ENCODE results near the gene TFIP11. TPM values are rescaled to one million over a fixed set of nuclear protein-coding genes. Genes with fewer than 3 reads are reported as not detected.

TFIP11 gene
- total and polyA plus RNA-seq, 2 of the 13 experiments (the other 11 are each of a cell fraction or from before 2014, with no cell fraction given), result 15.4 to 22.8 TPM

DNA sequence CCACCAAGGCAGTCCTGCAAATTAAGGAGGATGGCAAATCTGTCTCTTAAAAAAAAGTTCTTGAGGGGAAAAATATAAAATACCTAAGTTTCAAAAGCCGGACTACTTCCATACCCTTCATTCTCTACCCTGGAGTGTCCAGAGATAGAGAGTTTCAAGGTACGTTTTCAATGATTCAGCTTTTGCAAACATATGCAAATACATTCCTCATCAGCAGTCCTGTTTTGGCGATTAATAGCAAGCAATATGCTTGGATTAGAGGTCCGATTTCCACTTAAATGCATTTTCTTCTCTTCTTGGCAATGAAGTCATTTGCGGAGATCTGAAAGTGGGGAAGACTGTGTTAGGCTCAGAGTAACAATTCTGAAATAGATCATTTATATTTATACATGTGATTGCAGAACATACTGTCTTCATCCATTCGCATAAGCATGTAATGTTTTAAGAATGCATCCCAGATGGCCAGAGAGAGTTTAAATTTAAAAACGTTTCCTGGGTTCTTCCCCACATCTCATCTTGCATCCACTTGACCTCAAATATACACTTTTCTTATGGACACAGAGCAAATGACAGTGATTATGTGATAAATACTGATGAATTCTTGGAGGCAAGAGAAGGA, 13.8 kb upstream of the TFIP11 start:
- DNase-seq (ENCODE audit: low spot score), result no peak
- no peaks in the 10 kb centered on the region for H3K79me2 ChIP-seq (ENCODE audit: insufficient read depth, low read length)
- no peak overlapping the region for H3K9ac ChIP-seq (ENCODE audit: insufficient read depth, low read depth, low read length)
- no peak overlapping the region for H3K4me3 ChIP-seq (replicated peaks in 1 of 3; ENCODE audit: insufficient read depth in 1 of 3, low read depth in 2 of 3, low read length in 3 of 3)
- no peaks in the 10 kb centered on the region for H3K9me3 ChIP-seq (ENCODE audit: low read length)
- ATAC-seq, result no peak
- TF ChIP-seq ATF7 (IDR thresholded peaks at IDR 0.05) (no peak), ATF7 (CRISPR knock-in tag; IDR thresholded peaks at IDR 0.05) (no peak), MIXL1 (CRISPR knock-in tag; IDR thresholded peaks at IDR 0.05) (no peak), TRAFD1 (CRISPR knock-in tag; IDR thresholded peaks at IDR 0.05; ENCODE audit: borderline replicate concordance) (no peak), ZNF12 (CRISPR knock-in tag; IDR thresholded peaks at IDR 0.05) (no peak), ZNF7 (CRISPR knock-in tag; IDR thresholded peaks at IDR 0.05) (no peak), KLF16 (CRISPR knock-in tag; IDR thresholded peaks at IDR 0.05) (no peak), ZSCAN5A (CRISPR knock-in tag; IDR thresholded peaks at IDR 0.05; ENCODE audit: borderline replicate concordance) (no peak), YEATS4 (CRISPR knock-in tag; IDR thresholded peaks at IDR 0.05; ENCODE audit: borderline replicate concordance) (no peak), ZNF138 (CRISPR knock-in tag; IDR thresholded peaks at IDR 0.05; ENCODE audit: low read depth) (no peak), ZNF768 (CRISPR knock-in tag; IDR thresholded peaks at IDR 0.05) (no peak), CC2D1A (CRISPR knock-in tag; IDR thresholded peaks at IDR 0.05) (no peak), GFI1 (CRISPR knock-in tag; IDR thresholded peaks at IDR 0.05; ENCODE audit: borderline replicate concordance) (no peak), TCF7 (IDR thresholded peaks at IDR 0.05; ENCODE audit: low read depth) (no peak), CREB3 (CRISPR knock-in tag; IDR thresholded peaks at IDR 0.05) (no peak), ZNF577 (CRISPR knock-in tag; IDR thresholded peaks at IDR 0.05; ENCODE audit: borderline replicate concordance, low read depth) (no peak), HNF4A (CRISPR knock-in tag; IDR thresholded peaks at IDR 0.05) (no peak), ZNF274 (CRISPR knock-in tag; IDR thresholded peaks at IDR 0.05) (no peak)
- TF ChIP-seq, protein P1, sequence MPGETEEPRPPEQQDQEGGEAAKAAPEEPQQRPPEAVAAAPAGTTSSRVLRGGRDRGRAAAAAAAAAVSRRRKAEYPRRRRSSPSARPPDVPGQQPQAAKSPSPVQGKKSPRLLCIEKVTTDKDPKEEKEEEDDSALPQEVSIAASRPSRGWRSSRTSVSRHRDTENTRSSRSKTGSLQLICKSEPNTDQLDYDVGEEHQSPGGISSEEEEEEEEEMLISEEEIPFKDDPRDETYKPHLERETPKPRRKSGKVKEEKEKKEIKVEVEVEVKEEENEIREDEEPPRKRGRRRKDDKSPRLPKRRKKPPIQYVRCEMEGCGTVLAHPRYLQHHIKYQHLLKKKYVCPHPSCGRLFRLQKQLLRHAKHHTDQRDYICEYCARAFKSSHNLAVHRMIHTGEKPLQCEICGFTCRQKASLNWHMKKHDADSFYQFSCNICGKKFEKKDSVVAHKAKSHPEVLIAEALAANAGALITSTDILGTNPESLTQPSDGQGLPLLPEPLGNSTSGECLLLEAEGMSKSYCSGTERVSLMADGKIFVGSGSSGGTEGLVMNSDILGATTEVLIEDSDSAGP (CRISPR knock-in tag; IDR thresholded peaks at IDR 0.05; ENCODE audit: borderline replicate concordance), result no peak
- H2AFZ ChIP-seq (ENCODE audit: low read length), result no peak overlapping the region
- H3K27ac ChIP-seq (ENCODE audit: extremely low read length, insufficient read depth, low read length), result no peak overlapping the region
- no TSS peak for BruUV-seq (replicated peaks)
- peaks cover 1 to 10% of the 10 kb centered on the region in 2 experiments; a peak in 2 of 5 replicates for H3K36me3 ChIP-seq (replicated peaks in 1 of 2; ENCODE audit: control insufficient read depth in 1 of 2, insufficient read depth in 2 of 2, low read length in 2 of 2)
- in situ Hi-C loops (cut with HindIII; ENCODE audit: extremely low pct_ligation_motif_present, low pct_unique_long_range_greater_than_20kb), result no loop called here
- H3K4me2 ChIP-seq (ENCODE audit: low read depth, low read length), result no peak overlapping the region
- H3K27me3 ChIP-seq (ENCODE audit: control insufficient read depth in 1 of 2, insufficient read depth in 2 of 2, low read length in 2 of 2), result no peaks in the 10 kb centered on the region
- CTCF ChIA-PET (ENCODE audit: low intra/inter-chr PET ratio, low total read pairs), result no interaction called here
- intact Hi-C loops (cut with micrococcal nuclease; ENCODE audit: unreplicated experiment), result no loop called here
- POLR2A ChIA-PET, result no interaction called here
- H3K4me1 ChIP-seq (ENCODE audit: insufficient read depth, low read length), result no peaks in the 10 kb centered on the region
- FAIRE-seq, result no peak
- H4K20me1 ChIP-seq (ENCODE audit: insufficient read depth, low read length), result no peaks in the 10 kb centered on the region
- 89% methylated on average over 7 of the region's 7 CpGs for WGBS (ENCODE audit: low lambda C conversion rate)

Data from HepG2 (cell line).